BLaER1 treated with 17β-estradiol and CSF1 and Interleukin-3, amounts not matched to agents 10 nM and 100 nM (cell line): ENCODE data around the gene TACR1.
"Not testable (repeated sequence)": the region's sequence is repeated elsewhere in the genome, so short reads cannot be mapped to it uniquely, and the experiment has no call there.

ENCODE experiments used
- H3K27ac ChIP-seq, 11 experiments: shearing (Covaris generic); formaldehyde crosslinking; 2 replicates each; pipeline ENCODE4 v1.8.1; 2022
- H3K27me3 ChIP-seq, 11 experiments: shearing (Covaris generic); formaldehyde crosslinking; 2 replicates each; pipeline ENCODE4 v1.8.1; 2022
- H3K36me3 ChIP-seq, 11 experiments: shearing (Covaris generic); formaldehyde crosslinking; 2 replicates each; pipeline ENCODE4 v1.8.1; 2022
- H3K4me1 ChIP-seq, 10 experiments: shearing (Covaris generic); formaldehyde crosslinking; 2 replicates each; pipeline ENCODE4 v1.8.1; 2022
- H3K4me2 ChIP-seq, 11 experiments: shearing (Covaris generic); formaldehyde crosslinking; 2 replicates each; pipeline ENCODE4 v1.8.1; 2022
- H3K4me3 ChIP-seq, 10 experiments: shearing (Covaris generic); formaldehyde crosslinking; 2 replicates each; pipeline ENCODE4 v1.8.1; 2022
- H3K9ac ChIP-seq, 11 experiments: shearing (Covaris generic); formaldehyde crosslinking; 2 replicates each; pipeline ENCODE4 v1.8.1; 2022
- H3K9me3 ChIP-seq, 11 experiments: shearing (Covaris generic); formaldehyde crosslinking; replicated peaks in 1 of 11; 2 replicates each; pipeline ENCODE4 v1.8.1; 2022
- H4K20me1 ChIP-seq, 11 experiments: shearing (Covaris generic); formaldehyde crosslinking; 2 replicates each; pipeline ENCODE4 v1.8.1; 2022
- Cebpa-rat ChIP-seq, 11 experiments: shearing (Covaris generic); IDR thresholded peaks; 2 replicates each; pipeline ENCODE4 v1.8.1; 2022

Gene TACR1, protein sequence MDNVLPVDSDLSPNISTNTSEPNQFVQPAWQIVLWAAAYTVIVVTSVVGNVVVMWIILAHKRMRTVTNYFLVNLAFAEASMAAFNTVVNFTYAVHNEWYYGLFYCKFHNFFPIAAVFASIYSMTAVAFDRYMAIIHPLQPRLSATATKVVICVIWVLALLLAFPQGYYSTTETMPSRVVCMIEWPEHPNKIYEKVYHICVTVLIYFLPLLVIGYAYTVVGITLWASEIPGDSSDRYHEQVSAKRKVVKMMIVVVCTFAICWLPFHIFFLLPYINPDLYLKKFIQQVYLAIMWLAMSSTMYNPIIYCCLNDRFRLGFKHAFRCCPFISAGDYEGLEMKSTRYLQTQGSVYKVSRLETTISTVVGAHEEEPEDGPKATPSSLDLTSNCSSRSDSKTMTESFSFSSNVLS

DNA sequence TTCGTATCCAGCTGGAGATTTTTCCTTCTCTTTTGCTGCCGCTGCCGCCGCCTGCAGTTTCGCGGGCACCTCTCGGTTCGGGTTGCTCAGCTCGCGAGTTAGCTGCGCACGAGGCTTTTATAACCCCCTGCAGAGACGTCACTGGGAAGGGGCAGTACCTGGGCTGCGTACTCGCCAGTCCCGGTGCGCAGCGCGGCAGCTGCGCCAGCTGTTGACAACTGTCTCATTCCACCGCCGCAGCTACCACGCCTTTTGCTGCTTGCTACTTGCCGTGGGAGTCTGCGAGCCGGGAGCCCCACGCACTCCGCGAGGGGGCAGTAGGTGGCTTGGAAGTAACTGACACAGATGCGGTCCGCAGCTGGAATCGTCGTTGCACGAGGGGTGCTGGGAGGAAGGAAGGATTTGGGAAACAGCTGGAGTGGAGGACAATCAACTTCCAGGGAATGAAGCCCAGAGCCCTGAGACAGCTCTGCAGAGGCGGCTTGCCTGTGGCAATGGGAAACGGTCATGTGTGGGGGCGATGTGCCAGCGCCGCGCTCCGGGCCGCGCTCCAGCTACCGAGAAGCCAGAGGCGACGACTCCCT, at the start of gene TACR1:
Gene TACR1 (minus strand): TSS at position 93 of the 584 bp plus-strand sequence. CDS start 586 bp downstream, outside the sequence.
- Histone ChIP-seq H4K20me1 (no peaks in the 10 kb centered on the region), H3K9ac (no peak within 1 kb of the TSS), H3K4me1 (peaks cover 0 to 4% (median 0%) of the 10 kb centered on the region in 10 experiments; a peak in 4 of 20 replicates), H3K27ac (no peak within 1 kb of the TSS), H3K4me3 (no peak within 1 kb of the TSS), H3K27me3 (peaks cover 12 to 21% (median 16%) of the 10 kb centered on the region in 11 experiments; a peak in 18 of 22 replicates), H3K4me2 (no peak within 1 kb of the TSS), H3K36me3 (no peaks in the 10 kb centered on the region), H3K9me3 (peaks cover 0 to 25% (median 18%) of the 10 kb centered on the region in 11 experiments; a peak in 20 of 22 replicates)
- TF ChIP-seq Cebpa-rat (IDR thresholded peaks at IDR 0.05), result no peak

DNA sequence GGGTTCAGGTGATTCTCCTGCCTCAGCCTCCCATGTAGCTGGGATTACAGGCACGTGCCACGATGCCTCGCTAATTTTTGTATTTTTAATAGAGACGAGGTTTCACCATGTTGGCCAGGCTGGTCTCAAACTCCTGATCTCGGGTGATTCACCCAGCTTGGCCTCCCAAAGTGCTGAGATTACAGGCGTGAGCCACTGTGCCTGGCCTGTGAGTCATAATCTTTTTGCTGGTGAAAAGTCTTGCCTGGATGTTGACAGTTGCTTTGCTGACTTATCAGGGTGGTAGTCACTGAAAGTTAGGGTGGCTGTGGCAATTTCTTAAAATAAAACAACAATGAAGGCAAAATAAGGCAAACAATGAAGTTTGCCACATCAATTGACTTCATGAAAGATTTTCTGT, 49.3 kb upstream of the TACR1 start:
- H3K9ac ChIP-seq, result not testable (repeated sequence)

DNA sequence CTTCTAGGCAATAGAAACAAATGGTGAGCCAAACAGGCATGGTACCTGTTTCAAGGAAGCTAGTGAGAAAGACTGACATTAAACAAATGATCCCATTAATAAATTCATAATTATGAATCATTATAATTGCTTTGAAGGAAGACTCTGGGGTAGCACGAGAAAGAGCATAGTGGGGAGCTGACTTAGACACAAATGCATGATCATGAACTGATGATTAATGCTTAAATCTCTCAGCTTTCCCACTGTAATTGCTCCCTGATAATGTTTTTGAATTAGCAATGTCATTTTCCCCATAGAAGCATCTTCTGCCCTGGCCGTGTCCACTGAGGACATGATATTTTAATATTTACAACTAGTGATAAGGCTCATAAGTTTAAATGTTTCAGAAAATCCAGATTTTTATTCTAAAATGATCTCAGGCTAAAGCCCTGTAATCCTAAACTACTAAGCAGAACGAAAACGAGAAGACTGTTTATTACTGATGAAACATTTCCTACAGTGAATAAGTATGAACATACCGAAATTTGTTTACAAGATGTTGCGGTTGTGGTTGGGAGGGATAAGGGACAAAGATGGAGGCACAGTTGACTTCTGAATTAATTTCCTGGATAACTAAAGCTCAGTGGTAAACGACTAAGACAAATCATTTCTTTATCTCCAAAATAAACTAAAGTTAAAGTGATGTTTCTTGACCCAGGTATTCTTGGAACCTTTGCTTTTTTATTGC, 47.3 kb upstream of the TACR1 start:
- H3K4me2 ChIP-seq, result no peak overlapping the region
- H3K9ac ChIP-seq, result no peak overlapping the region
- H4K20me1 ChIP-seq, result no peaks in the 10 kb centered on the region
- H3K9me3 ChIP-seq, result peaks cover 25 to 40% (median 34%) of the 10 kb centered on the region in 11 experiments
- no peaks in the 10 kb centered on the region for H3K4me1 ChIP-seq
- no peak overlapping the region for H3K27ac ChIP-seq
- H3K4me3 ChIP-seq, result no peak overlapping the region
- H3K27me3 ChIP-seq, result no peaks in the 10 kb centered on the region
- no peak for TF ChIP-seq Cebpa-rat (IDR thresholded peaks at IDR 0.05)
- no peaks in the 10 kb centered on the region for H3K36me3 ChIP-seq

More for the DNA sequence above, 49.3 kb upstream of the TACR1 start:
- not testable (repeated sequence) for H3K27me3 ChIP-seq, H4K20me1 ChIP-seq, H3K4me1 ChIP-seq, H3K4me2 ChIP-seq, H3K27ac ChIP-seq, H3K36me3 ChIP-seq, H3K4me3 ChIP-seq
- H3K9me3 ChIP-seq, result peaks cover 15 to 26% (median 23%) of the 10 kb centered on the region in 11 experiments

DNA sequence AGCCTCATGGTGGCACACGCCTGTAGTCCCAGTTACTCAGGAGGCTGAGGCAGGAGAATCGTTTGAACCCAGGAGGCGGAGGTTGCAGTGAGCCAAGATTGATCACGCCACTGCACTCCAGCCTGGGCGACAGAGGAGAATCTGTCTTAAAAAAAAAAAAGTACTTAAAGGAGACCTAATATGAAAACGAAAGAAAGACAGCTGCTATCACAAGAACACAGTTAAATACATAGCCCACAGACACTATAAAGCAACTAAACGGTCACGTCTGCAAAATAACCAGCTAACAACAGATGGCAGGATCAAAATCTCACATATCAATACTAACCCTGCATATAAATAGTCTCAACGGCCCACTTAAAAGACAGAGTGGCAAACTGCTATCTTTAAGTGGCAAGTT, 43.9 kb upstream of the TACR1 start:
- no peak overlapping the region for H3K4me2 ChIP-seq
- H3K27ac ChIP-seq, result no peak overlapping the region
- no peaks in the 10 kb centered on the region for H3K4me1 ChIP-seq
- H3K4me3 ChIP-seq, result no peak overlapping the region
- no peak for TF ChIP-seq Cebpa-rat (IDR thresholded peaks at IDR 0.05)
- no peaks in the 10 kb centered on the region; a peak in 1 of 22 replicates for H4K20me1 ChIP-seq
- no peaks in the 10 kb centered on the region for H3K36me3 ChIP-seq
- no peaks in the 10 kb centered on the region for H3K27me3 ChIP-seq
- H3K9ac ChIP-seq, result no peak overlapping the region
- H3K9me3 ChIP-seq, result peaks cover 0 to 21% (median 11%) of the 10 kb centered on the region in 11 experiments; a peak in 16 of 22 replicates

DNA sequence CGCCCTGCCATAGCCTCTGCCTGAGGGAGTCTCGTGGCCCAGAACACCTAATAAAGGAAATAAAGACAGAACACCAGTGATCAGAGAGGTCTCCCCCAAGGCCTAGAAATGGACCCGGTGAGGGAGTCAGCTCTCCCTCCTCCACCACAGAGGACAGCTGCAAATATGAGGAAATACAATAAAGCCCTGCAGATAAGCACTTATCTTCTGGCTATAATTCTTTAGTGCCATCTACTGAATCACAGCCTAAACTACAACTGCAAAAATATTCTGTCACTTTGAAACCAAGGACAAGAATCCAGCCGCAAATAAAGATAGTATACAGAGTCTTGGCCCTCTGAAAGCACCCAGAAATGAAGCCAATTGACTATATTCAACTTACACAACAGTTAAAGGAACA, 42.4 kb upstream of the TACR1 start:
- Histone ChIP-seq H3K4me3 (no peak overlapping the region), H3K27me3 (no peaks in the 10 kb centered on the region), H3K36me3 (no peaks in the 10 kb centered on the region), H3K9ac (no peak overlapping the region), H4K20me1 (no peaks in the 10 kb centered on the region; a peak in 1 of 22 replicates), H3K4me2 (no peak overlapping the region), H3K4me1 (no peaks in the 10 kb centered on the region), H3K27ac (no peak overlapping the region), H3K9me3 (peaks cover 0 to 21% (median 11%) of the 10 kb centered on the region in 11 experiments; a peak in 16 of 22 replicates)
- no peak for TF ChIP-seq Cebpa-rat (IDR thresholded peaks at IDR 0.05)

DNA sequence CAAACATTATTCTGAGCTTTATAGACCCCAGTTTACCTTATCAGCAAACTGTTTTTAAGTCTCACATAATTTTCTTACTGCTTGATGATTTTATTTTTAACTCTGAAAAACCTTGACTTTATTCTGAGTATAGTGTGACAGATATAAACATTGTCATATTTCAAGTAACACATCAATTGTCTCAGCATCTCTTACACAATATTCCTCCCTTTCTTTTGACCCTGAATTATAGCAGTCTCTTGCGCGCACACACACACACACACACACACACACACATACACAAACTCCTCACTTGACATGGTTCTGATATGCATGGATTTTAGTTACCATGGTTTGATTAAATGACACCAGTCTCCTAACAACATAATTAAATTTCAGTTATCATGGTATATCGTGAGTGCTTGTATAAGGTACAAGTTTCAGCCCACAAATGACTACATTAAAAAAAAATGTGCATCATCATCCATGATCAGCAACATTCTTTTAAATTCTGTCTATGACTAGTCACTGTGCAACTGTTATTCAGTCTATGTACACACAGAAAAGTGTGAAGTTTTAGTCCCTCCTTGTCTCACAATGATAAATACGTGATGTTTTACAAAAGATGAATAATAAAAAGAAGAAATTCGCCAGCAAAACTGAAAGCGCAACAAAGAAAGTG, 39.5 kb upstream of the TACR1 start:
- Histone ChIP-seq H4K20me1 (no peaks in the 10 kb centered on the region; a peak in 1 of 22 replicates), H3K27ac (no peak overlapping the region), H3K4me2 (no peak overlapping the region), H3K9me3 (peaks cover 0 to 21% (median 11%) of the 10 kb centered on the region in 11 experiments; a peak in 16 of 22 replicates), H3K27me3 (no peaks in the 10 kb centered on the region), H3K9ac (no peak overlapping the region), H3K36me3 (no peaks in the 10 kb centered on the region), H3K4me1 (no peaks in the 10 kb centered on the region), H3K4me3 (no peak overlapping the region)
- TF ChIP-seq Cebpa-rat (IDR thresholded peaks at IDR 0.05), result no peak

DNA sequence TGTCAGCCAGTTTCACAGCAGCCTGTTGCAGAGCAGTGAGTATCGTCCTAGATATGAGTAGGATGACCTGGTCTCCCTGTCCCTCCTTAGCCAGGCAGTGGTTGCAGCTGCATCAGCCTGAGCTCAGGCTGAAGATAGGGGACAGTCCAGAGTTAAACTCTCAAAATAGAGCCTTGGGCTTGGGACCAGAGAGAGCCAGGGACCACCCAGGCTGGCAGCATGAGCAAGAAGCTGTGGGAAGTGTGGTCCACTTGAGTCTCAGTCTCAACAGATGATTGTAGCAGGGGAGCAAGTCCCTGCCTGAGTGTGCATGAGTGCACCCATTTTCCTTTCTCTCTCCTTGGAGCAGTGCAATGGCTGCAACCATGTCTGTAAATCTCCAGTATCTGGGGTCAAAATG, 38.0 kb upstream of the TACR1 start:
- Histone ChIP-seq H3K9ac (no peak overlapping the region), H3K4me3 (no peak overlapping the region), H3K36me3 (no peaks in the 10 kb centered on the region), H3K4me1 (no peaks in the 10 kb centered on the region), H3K9me3 (peaks cover 0 to 10% (median 5%) of the 10 kb centered on the region in 11 experiments; a peak in 15 of 22 replicates), H4K20me1 (no peaks in the 10 kb centered on the region; a peak in 1 of 22 replicates), H3K4me2 (no peak overlapping the region), H3K27me3 (no peaks in the 10 kb centered on the region), H3K27ac (no peak overlapping the region)
- TF ChIP-seq Cebpa-rat (IDR thresholded peaks at IDR 0.05), result no peak

DNA sequence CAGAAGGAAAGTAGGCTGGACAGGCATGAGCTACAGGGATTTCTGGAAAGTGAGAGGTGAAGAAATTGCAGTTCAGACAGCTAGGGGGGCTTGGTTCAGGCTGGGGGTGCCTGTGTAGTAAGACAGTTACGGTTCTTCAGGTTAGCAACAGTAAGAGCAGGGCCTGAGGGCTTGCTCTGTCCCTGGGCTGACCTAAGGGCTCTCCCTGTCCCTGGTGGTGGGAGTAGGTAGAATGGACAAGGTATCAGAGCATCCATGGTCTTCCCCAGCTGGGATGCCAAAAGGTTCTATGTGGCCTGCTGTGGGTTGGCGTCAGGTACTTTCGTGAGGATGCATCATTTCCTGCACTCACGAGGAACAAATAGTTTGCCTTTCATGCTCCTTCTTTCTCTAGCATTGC, 34.6 kb upstream of the TACR1 start:
- Histone ChIP-seq H3K9ac (no peak overlapping the region), H3K27ac (no peak overlapping the region), H4K20me1 (no peaks in the 10 kb centered on the region), H3K27me3 (no peaks in the 10 kb centered on the region), H3K36me3 (no peaks in the 10 kb centered on the region), H3K4me1 (no peaks in the 10 kb centered on the region), H3K4me3 (no peak overlapping the region), H3K4me2 (no peak overlapping the region), H3K9me3 (no peaks in the 10 kb centered on the region)
- no peak for TF ChIP-seq Cebpa-rat (IDR thresholded peaks at IDR 0.05)

DNA sequence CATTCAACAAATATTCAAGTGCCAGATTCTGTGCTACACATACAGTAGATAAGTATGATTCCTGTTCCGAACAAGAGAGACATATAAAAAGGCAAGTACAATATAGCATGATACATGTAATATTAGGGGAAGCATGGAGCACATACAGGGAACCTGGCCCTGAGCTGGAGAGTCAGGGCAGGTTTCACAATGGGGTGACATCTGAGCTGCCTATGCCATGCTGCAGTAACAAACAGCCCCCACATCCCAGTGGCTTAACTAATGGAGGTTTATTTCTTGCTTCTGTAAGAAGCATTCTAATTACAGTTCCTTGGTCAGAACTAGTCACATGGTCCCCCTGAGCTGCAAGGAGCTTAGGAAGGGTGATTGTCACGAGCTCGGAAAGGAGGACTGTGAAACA, 27.3 kb upstream of the TACR1 start:
- no peaks in the 10 kb centered on the region for H3K36me3 ChIP-seq

More for the DNA sequence above, 27.3 kb upstream of the TACR1 start:
- Histone ChIP-seq H3K27ac (no peak overlapping the region), H3K9ac (no peak overlapping the region), H4K20me1 (no peaks in the 10 kb centered on the region), H3K4me3 (no peak overlapping the region), H3K27me3 (no peaks in the 10 kb centered on the region), H3K4me2 (no peak overlapping the region), H3K4me1 (no peaks in the 10 kb centered on the region), H3K9me3 (no peaks in the 10 kb centered on the region)
- TF ChIP-seq Cebpa-rat (IDR thresholded peaks at IDR 0.05), result no peak
